H1 (cell line): ENCODE data around the gene TNKS2.

Experiments used
- EP300 ChIP-seq, 2 experiments: IDR thresholded peaks; 1 replicate in 1 of 2; 2 replicates in 1 of 2; pipeline ENCODE4 v1.6.1; 2011 to 2012; ENCODE audit warnings: low read depth in 2 of 2, low read length in 2 of 2, mild to moderate bottlenecking in 2 of 2, borderline replicate concordance in 1 of 2, inconsistent platforms in 1 of 2, moderate library complexity in 1 of 2
- GABPA ChIP-seq: IDR thresholded peaks from 2 replicates; pipeline ENCODE4 v1.6.1; 2011; ENCODE audit warnings: mild to moderate bottlenecking, low read length, moderate library complexity, borderline replicate concordance; ENCODE audit not compliant: insufficient read depth
- SIRT6 ChIP-seq: IDR thresholded peaks from one replicate; pipeline ENCODE4 v1.7.1; 2012; ENCODE audit warnings: low read length, inconsistent platforms

GRCh38 chr10:91782539-91782938, 15.7 kb upstream of the TNKS2 start:
- no peak for TF ChIP-seq SIRT6
- no peak for TF ChIP-seq GABPA
- no peak for TF ChIP-seq EP300 (IDR thresholded peaks at IDR 0.05; ENCODE audit: borderline replicate concordance in 1 of 2, low read depth in 2 of 2, low read length in 2 of 2)
